ENCODE results near the gene TAB2.

TAB2 gene

GRCh38 chr6:149405823-149406765, 88.6 kb downstream of the TAB2 start:
- no peak overlapping the region for H3K27ac ChIP-seq
- in situ Hi-C loops (cut with HindIII; ENCODE audit: low pct_ligation_motif_present, low sequenced_read_pairs) = loop anchor here (25.0 kb wide), 1 partner anchor 319 kb away; no protein-coding TSS in a partner anchor
- DNase-seq = no peak
- H3K4me3 ChIP-seq (ENCODE audit: low read depth, low read length) = no peak overlapping the region
- TF ChIP-seq CTCF (IDR thresholded peaks at IDR 0.05; ENCODE audit: low read depth, low read length, missing control alignments) = no peak
- no peaks in the 10 kb centered on the region for H3K27me3 ChIP-seq (replicated peaks)
- H3K36me3 ChIP-seq (replicated peaks) = peaks cover 32% of the 10 kb centered on the region

GRCh38 chr6:149409617-149410016, 92.1 kb downstream of the TAB2 start:
- Histone ChIP-seq H3K36me3 (replicated peaks) (peaks cover 26% of the 10 kb centered on the region), H3K4me3 (ENCODE audit: low read depth, low read length) (no peak overlapping the region), H3K27ac (no peak overlapping the region), H3K27me3 (replicated peaks) (no peaks in the 10 kb centered on the region)
- in situ Hi-C loops (cut with HindIII; ENCODE audit: low pct_ligation_motif_present, low sequenced_read_pairs) = loop anchor here (25.0 kb wide), 1 partner anchor 322 kb away; no protein-coding TSS in a partner anchor
- TF ChIP-seq CTCF (IDR thresholded peaks at IDR 0.05; ENCODE audit: low read depth, low read length, missing control alignments) = no peak
- no peak for DNase-seq

GRCh38 chr6:149410557-149410956, 93.0 kb downstream of the TAB2 start:
- no peak for TF ChIP-seq CTCF (IDR thresholded peaks at IDR 0.05; ENCODE audit: low read depth, low read length, missing control alignments)
- in situ Hi-C loops (cut with HindIII; ENCODE audit: low pct_ligation_motif_present, low sequenced_read_pairs) = loop anchor here (25.0 kb wide), 1 partner anchor 323 kb away; no protein-coding TSS in a partner anchor

GRCh38 chr6:149414009-149414408, 96.5 kb downstream of the TAB2 start:
- peaks cover 19% of the 10 kb centered on the region for H3K36me3 ChIP-seq (replicated peaks)
- no peak overlapping the region for H3K4me3 ChIP-seq (ENCODE audit: low read depth, low read length)
- no peak overlapping the region for H3K27ac ChIP-seq
- TF ChIP-seq CTCF (IDR thresholded peaks at IDR 0.05; ENCODE audit: low read depth, low read length, missing control alignments) = no peak
- H3K27me3 ChIP-seq (replicated peaks) = no peaks in the 10 kb centered on the region
- no peak for DNase-seq
- in situ Hi-C loops (cut with HindIII; ENCODE audit: low pct_ligation_motif_present, low sequenced_read_pairs) = loop anchor here (25.0 kb wide), 1 partner anchor 327 kb away; no protein-coding TSS in a partner anchor

More at GRCh38 chr6:149410557-149410956, 93.0 kb downstream of the TAB2 start:
- H3K27me3 ChIP-seq (replicated peaks) = no peaks in the 10 kb centered on the region
- H3K27ac ChIP-seq = no peak overlapping the region
- no peak for DNase-seq
- no peak overlapping the region for H3K4me3 ChIP-seq (ENCODE audit: low read depth, low read length)
- H3K36me3 ChIP-seq (replicated peaks) = peaks cover 19% of the 10 kb centered on the region

GRCh38 chr6:149414821-149415220, 97.3 kb downstream of the TAB2 start:
- DNase-seq = no peak
- in situ Hi-C loops (cut with HindIII; ENCODE audit: low pct_ligation_motif_present, low sequenced_read_pairs) = loop anchor here (25.0 kb wide), 1 partner anchor 328 kb away; no protein-coding TSS in a partner anchor
- H3K27ac ChIP-seq = no peak overlapping the region
- H3K27me3 ChIP-seq (replicated peaks) = no peaks in the 10 kb centered on the region
- peaks cover 15% of the 10 kb centered on the region for H3K36me3 ChIP-seq (replicated peaks)
- no peak overlapping the region for H3K4me3 ChIP-seq (ENCODE audit: low read depth, low read length)
- TF ChIP-seq CTCF (IDR thresholded peaks at IDR 0.05; ENCODE audit: low read depth, low read length, missing control alignments) = no peak
